ENCODE data around the gene UBL4A.

DNA sequence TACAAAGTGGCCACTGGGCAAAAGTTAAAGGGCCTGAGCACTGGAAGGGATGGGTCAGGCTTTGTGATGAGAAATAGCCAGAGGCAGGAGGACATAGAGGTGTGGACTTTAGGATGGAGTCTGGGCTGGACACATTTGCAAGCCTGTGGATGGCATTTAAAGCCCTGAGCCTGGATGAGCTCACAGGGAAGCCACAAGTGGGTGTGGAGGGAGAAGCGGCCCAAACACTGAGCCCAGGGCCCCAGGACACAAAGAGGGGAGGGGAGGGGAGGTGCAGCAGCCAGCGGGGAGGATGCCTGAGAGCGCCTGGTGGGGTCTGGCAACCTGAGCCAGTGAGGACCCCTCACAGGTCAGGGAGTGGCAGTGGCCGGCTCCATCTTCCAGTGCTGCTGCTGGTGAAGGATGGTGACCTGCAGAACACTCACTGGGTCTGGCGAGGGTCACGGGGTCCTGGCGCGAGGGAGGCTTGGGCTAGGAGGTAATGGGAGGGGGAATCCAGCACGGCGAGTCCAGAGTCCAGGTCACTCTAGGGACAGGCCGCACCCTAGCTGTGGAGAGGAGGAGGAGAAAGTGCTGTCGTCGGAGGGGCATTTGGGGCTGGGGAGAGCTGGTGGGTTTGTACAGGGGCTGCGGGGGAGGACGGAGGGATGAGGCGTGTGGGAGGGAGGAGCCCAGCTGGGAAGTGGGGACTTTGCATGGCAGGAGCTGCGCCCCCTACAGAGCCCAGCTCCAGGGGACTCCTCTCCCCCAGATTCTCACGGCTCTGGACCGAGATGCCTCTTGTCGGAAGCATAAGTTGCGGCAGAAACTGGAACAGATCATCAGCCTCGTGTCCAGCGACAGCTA, 14.4 kb downstream of the UBL4A start:
- TF ChIP-seq EZH2 (IDR thresholded peaks at IDR 0.05; ENCODE audit: borderline replicate concordance, low read depth, low read length, severe bottlenecking) (no peak), POLR2A (IDR thresholded peaks at IDR 0.05; ENCODE audit: low read depth, low read length) (no peak), POLR2AphosphoS5 (IDR thresholded peaks at IDR 0.05; ENCODE audit: insufficient read depth, low read depth, low read length) (no peak)
- TF ChIP-seq, protein P1, sequence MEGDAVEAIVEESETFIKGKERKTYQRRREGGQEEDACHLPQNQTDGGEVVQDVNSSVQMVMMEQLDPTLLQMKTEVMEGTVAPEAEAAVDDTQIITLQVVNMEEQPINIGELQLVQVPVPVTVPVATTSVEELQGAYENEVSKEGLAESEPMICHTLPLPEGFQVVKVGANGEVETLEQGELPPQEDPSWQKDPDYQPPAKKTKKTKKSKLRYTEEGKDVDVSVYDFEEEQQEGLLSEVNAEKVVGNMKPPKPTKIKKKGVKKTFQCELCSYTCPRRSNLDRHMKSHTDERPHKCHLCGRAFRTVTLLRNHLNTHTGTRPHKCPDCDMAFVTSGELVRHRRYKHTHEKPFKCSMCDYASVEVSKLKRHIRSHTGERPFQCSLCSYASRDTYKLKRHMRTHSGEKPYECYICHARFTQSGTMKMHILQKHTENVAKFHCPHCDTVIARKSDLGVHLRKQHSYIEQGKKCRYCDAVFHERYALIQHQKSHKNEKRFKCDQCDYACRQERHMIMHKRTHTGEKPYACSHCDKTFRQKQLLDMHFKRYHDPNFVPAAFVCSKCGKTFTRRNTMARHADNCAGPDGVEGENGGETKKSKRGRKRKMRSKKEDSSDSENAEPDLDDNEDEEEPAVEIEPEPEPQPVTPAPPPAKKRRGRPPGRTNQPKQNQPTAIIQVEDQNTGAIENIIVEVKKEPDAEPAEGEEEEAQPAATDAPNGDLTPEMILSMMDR (IDR thresholded peaks at IDR 0.05; ENCODE audit: extremely low read depth in 1 of 2, insufficient read depth in 1 of 2, low read depth in 1 of 2, low read length in 2 of 2), result no peak
